ENCODE results near the gene KHNYN. TPM values are rescaled to one million over a fixed set of nuclear protein-coding genes. Genes with fewer than 3 reads are reported as not detected.

Gene KHNYN
- total and polyA plus RNA-seq, 10 donors: 10.9 to 90.6 (median 70.5) TPM

DNA sequence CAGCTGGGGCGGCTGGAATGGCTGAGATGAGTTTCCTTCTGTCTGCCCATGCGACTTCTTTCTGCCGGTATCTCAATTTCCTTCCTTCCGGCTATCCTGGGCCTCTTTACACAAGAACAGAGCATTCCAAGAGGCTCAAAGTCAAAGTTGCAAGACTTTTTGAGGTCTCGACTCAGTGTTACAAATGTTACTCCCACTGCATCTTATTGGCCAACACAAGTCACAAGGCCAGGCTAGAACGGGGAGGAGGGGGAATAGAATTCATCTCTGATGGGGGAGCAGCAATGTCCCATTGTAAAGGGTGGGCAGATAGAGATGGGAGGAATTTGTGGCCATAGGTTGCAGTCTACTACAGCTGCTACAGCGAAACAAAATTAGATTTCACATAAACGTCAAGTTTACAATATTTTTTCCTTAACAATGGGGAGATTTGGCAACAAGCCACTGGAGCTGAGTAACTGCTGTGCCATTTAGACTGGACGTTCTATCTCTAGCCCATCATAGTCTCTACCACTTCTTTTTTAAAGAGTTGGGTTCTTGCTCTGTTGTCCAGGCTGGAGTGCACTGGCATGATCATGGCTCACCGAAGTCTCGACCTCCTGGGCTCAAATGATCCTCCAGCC lies 40.4 kb upstream of the KHNYN start:
- no peaks in the 10 kb centered on the region for H3K4me1 ChIP-seq
- H3K36me3 ChIP-seq: no peaks in the 10 kb centered on the region
- DNase-seq: peak; percentile 16
- peak overlapping the region in 1 of 8 donors; percentile 22 for H3K27ac ChIP-seq
- intact Hi-C loops (cut with DNase I; ENCODE audit: low total_unique reads): no loop called here
- TF ChIP-seq CTCF (IDR thresholded peaks at IDR 0.05 in 8 of 11, conservative IDR thresholded peaks at IDR 0.05 in 3 of 11) (no peak), POLR2A (IDR thresholded peaks at IDR 0.05) (no peak), POLR2AphosphoS5 (IDR thresholded peaks at IDR 0.05) (no peak)
- no peaks in the 10 kb centered on the region for H3K9me3 ChIP-seq
- WGBS, 5 donors: 52 to 68% (median 58%) methylated on average over 11 of the region's 11 CpGs
- peaks cover 0 to 9% (median 0%) of the 10 kb centered on the region in 7 donors for H3K27me3 ChIP-seq (replicated peaks in 1 of 7)
- H3K4me3 ChIP-seq: no peak overlapping the region

DNA sequence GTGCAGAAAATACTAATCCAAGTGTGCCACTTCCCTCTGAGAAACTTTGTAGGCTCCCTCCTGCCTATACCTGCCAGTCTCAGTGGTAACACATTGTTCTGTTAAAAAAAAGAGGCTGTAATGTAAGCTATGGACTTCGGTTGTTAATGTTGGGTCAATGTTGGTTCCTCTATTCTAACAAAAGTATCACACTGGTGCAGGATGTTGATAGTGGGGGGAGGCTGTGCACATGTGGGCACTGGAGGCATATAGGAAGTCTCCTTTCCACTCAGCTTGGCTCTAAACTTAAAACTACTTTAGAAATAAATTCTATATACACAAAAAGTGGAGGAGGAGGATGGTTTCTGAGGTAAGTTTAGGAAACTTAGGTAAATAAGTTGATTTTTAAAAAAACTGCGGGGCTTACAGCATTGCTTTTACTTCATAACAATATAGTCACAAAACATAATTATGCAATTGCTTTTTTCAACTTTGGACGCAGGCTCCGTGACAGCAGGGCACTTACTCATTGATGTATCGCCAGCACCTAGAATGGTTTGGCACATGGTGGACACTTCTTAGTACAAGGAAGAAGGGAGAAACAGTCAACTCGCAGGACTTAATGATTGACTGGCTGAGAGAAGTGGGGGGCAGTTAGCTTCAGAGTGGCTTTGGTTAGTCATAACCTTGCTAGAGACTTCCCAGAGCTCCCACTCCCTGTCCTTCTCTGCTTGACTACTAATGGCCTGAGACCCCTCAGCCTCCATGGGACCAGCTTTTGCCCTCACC lies 38.9 kb upstream of the KHNYN start:
- intact Hi-C loops (cut with DNase I; ENCODE audit: low total_unique reads): no loop called here
- no peak overlapping the region for H3K27ac ChIP-seq
- no peak for TF ChIP-seq CTCF (IDR thresholded peaks at IDR 0.05 in 8 of 11, conservative IDR thresholded peaks at IDR 0.05 in 3 of 11)
- TF ChIP-seq POLR2AphosphoS5 (IDR thresholded peaks at IDR 0.05): no peak
- 32 to 51% (median 47%) methylated on average over 6 of the region's 6 CpGs for WGBS, 5 donors
- H3K9me3 ChIP-seq: no peaks in the 10 kb centered on the region
- H3K27me3 ChIP-seq (replicated peaks in 1 of 7): peaks cover 0 to 9% (median 0%) of the 10 kb centered on the region in 7 donors
- H3K4me3 ChIP-seq: no peak overlapping the region
- H3K36me3 ChIP-seq: no peaks in the 10 kb centered on the region
- DNase-seq: no peak
- H3K4me1 ChIP-seq: no peaks in the 10 kb centered on the region

- Histone ChIP-seq H3K36me3 (no peaks in the 10 kb centered on the region), H3K27me3 (replicated peaks in 1 of 7) (peaks cover 0 to 9% (median 0%) of the 10 kb centered on the region in 7 donors), H3K27ac (no peak overlapping the region), H3K4me1 (no peaks in the 10 kb centered on the region), H3K9me3 (no peaks in the 10 kb centered on the region), H3K4me3 (no peak overlapping the region)
- DNase-seq: no peak
- WGBS, 5 donors: 75 to 88% (median 77%) methylated on average over 8 of the region's 8 CpGs
- intact Hi-C loops (cut with DNase I; ENCODE audit: low total_unique reads): no loop called here
- no peak for TF ChIP-seq POLR2A (IDR thresholded peaks at IDR 0.05)
These were observed 37.2 kb upstream of the KHNYN start for GRCh38 chr14:24392325-24393091.

DNA sequence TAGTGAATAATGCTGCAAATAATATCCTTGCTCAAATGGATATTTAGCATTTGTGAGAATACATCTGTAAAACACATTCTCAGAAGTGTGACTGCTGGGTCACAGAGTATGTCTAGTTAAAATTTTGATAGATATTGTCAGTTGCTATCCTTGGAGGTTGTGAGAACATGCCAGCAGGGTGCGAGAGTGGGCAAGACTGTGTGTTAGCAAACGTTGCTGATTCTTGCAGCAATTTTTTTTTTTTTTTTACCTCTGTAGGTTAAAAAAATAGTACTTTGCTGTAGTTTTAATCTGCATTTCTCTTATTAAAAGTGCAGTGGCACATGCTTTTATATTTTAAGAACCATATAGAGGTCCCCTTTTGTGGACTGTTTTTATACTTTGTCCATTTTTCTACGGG lies 35.5 kb upstream of the KHNYN start:
- Histone ChIP-seq H3K4me3 (no peak overlapping the region), H3K27me3 (replicated peaks in 1 of 7) (peaks cover 0 to 16% (median 0%) of the 10 kb centered on the region in 7 donors), H3K9me3 (no peaks in the 10 kb centered on the region), H3K4me1 (peaks cover 4 to 15% (median 11%) of the 10 kb centered on the region in 6 donors), H3K36me3 (no peaks in the 10 kb centered on the region), H3K27ac (no peak overlapping the region)
- intact Hi-C loops (cut with DNase I; ENCODE audit: low total_unique reads): no loop called here
- no peak for TF ChIP-seq POLR2AphosphoS5 (IDR thresholded peaks at IDR 0.05)
- TF ChIP-seq CTCF (IDR thresholded peaks at IDR 0.05 in 8 of 11, conservative IDR thresholded peaks at IDR 0.05 in 3 of 11): no peak
- TF ChIP-seq POLR2A (IDR thresholded peaks at IDR 0.05): no peak
- no peak for DNase-seq
- WGBS, 5 donors: 38 to 60% (median 48%) methylated on average over 3 of the region's 3 CpGs

Data from spleen (tissue), 11 donors.